Measurements from ENCODE around the gene C13orf46. TPM values are rescaled to one million over a fixed set of nuclear protein-coding genes. Genes with fewer than 3 reads are reported as not detected.

The C13orf46 gene
- 0.25 and 0.33 TPM in 2 replicates for total RNA-seq

GRCh38 chr13:113973218-113974164, at the start of gene C13orf46:
Gene C13orf46 (minus strand): TSS chr13:113974076. CDS start chr13:113973997, 79 bp downstream.

Other genes with a start within 250 kb of the C13orf46 start
- 1.3 and 3.4 TPM in 2 replicates for gene TMEM255B, start 214.8 kb downstream of the C13orf46 start, total RNA-seq
- 98.8 and 272 TPM in 2 replicates for gene GAS6, start 110.0 kb downstream of the C13orf46 start, total RNA-seq
- gene RASA3, start 158.5 kb upstream of the C13orf46 start, total RNA-seq = 23.9 and 33.2 TPM in 2 replicates
- not detected in 2 replicates for gene CFAP97D2, start 205.2 kb upstream of the C13orf46 start, total RNA-seq